Right forelimb (tissue), 1 donor: Measurements from ENCODE around the gene LKAAEAR1.

Experiments used
- DNase-seq: peaks from one replicate; pipeline ENCODE4 v3.0.0-alpha.2; 2018

Gene LKAAEAR1

DNA sequence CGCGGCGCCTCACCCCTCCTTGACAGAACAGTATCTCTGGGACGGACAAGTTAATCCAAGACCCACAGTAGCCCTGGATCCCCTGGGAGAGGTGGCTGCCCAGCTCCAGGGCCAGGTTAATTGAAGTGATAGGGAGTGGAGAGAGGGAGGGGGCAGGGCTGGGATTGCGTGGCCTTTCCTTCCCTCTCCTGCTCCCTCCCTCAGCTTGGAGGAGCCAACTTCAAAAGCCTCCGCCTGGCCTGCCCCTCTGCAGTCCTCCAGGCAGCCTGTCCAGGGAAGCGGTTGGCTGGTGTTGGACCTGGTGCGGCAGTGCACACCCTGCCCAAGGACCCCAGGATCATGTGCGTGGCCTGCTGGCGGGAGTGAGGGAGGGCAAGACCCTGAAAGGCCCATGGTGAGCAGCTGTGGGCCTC, 48.3 kb downstream of the LKAAEAR1 start, which contains the start of gene C20orf204:
TSS of gene C20orf204 (plus strand) at position 250 of the 413 bp plus-strand sequence. CDS start at position 392, 142 bp downstream.
- peak; percentile 45 for DNase-seq

GRCh38 chr20:64035066-64035932, 48.9 kb downstream of the LKAAEAR1 start:
- DNase-seq, result no peak

GRCh38 chr20:64033981-64034493, 50.2 kb downstream of the LKAAEAR1 start:
- DNase-seq, result no peak
